Kidney epithelial cell (primary cell): ENCODE measurements around the gene CLMP. TPM values are rescaled to one million over a fixed set of nuclear protein-coding genes. Genes with fewer than 3 reads are reported as not detected.

Experiments
- DNase-seq: peaks from one replicate; pipeline ENCODE4 v3.0.0-alpha.2; 2010; ENCODE audit warnings: low read depth
- H3K27me3 ChIP-seq: 2 replicates; pipeline ENCODE4 v1.6.0; 2011; ENCODE audit warnings: low read length; ENCODE audit not compliant: control insufficient read depth, insufficient read depth
- H3K36me3 ChIP-seq: 2 replicates; pipeline ENCODE4 v1.5.1; 2011; ENCODE audit warnings: low read length; ENCODE audit not compliant: control insufficient read depth, insufficient read depth
- H3K4me3 ChIP-seq: 2 replicates; pipeline ENCODE4 v1.5.1; 2011; ENCODE audit warnings: low read depth, mild to moderate bottlenecking, control low read depth, low read length
- CTCF ChIP-seq: IDR thresholded peaks from 2 replicates; pipeline ENCODE4 v1.5.1; 2011; ENCODE audit warnings: mild to moderate bottlenecking, moderate library complexity, low read length, control low read depth, inconsistent platforms; ENCODE audit not compliant: insufficient read depth, poor library complexity, severe bottlenecking
- total RNA-seq: library from RNA; depleted of rRNA; stranded (reverse); fragments of >200 nt; gene quantifications from 2 replicates; pipeline ENCODE4 v1.2.3, GENCODE V29; 2015

The CLMP gene
- total RNA-seq, 1 donor from 2014 or later = 6.4 TPM

DNA sequence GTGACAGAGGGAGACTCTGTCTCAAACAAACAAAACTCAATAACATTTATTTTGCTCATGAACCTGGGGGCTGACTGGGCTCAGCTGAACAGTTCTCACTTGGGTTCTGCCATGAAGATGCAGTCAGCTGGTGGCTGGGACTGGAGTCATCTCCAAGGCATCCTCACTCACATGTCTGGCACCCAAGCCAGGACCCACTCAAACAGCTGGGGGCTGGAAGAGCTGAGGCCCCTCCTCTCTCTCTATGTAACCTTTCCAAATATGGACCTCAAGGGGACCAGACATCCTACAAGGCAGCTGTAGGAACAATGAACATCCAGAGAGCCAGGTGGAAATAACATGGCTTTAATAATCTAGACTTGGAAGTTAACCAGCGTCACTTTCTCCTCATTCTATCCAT is 149.9 kb downstream of the CLMP start:
- no peak overlapping the region for H3K4me3 ChIP-seq
- H3K36me3 ChIP-seq = no peaks in the 10 kb centered on the region
- H3K27me3 ChIP-seq = no peaks in the 10 kb centered on the region
- DNase-seq = no peak
- TF ChIP-seq CTCF = no peak

DNA sequence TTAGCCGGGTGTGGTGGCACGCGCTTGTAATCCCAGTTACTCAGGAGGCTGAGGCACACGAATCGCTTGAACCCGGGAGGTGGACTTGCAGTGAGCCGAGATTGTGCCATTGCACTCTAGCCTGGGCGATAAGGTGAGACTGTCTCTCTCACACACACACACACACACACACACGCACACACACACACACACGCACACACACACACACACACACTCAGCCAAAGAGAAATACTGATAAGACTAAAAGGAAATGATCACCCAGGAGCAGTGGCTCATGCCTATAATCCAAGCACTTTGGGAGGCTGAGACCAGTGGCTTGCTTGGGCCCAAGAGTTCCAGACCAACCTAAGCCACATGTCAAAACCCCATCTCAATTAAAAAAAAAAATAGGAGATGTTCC is 153.9 kb downstream of the CLMP start:
- TF ChIP-seq CTCF = no peak

GRCh38 chr11:123040111-123040432 is 155.0 kb downstream of the CLMP start:
- TF ChIP-seq CTCF = no peak
- no peaks in the 10 kb centered on the region for H3K27me3 ChIP-seq
- DNase-seq = no peak
- no peaks in the 10 kb centered on the region for H3K36me3 ChIP-seq
- H3K4me3 ChIP-seq = no peak overlapping the region

More for the DNA sequence above, 153.9 kb downstream of the CLMP start:
- Histone ChIP-seq H3K4me3 (no peak overlapping the region), H3K36me3 (no peaks in the 10 kb centered on the region), H3K27me3 (no peaks in the 10 kb centered on the region)
- no peak for DNase-seq

- Histone ChIP-seq H3K36me3 (no peaks in the 10 kb centered on the region), H3K4me3 (no peak overlapping the region), H3K27me3 (no peaks in the 10 kb centered on the region)
- DNase-seq = no peak
- no peak for TF ChIP-seq CTCF
Measured at GRCh38 chr11:123035831-123036230, 159.2 kb downstream of the CLMP start.

DNA sequence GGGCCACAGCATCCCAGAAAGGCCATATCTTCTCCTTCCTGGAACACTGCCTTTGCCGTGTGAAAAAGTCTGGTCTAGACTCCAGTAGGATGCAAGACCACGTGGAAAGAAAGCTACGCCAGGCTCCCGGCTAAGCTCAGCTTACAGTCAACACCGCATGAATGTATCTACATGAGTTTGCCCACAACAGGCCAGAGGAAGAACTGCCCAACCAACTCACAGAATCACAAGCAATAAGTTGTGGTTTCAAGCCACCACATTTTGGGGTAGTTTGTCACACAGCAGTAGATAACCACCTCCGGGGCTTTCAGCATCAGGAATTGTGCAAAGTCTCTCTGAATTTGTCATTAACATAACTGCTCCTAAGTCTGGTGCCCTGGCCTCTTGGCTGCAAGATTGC is 160.5 kb downstream of the CLMP start:
- H3K27me3 ChIP-seq = no peaks in the 10 kb centered on the region
- H3K4me3 ChIP-seq = no peak overlapping the region
- no peak for TF ChIP-seq CTCF
- H3K36me3 ChIP-seq = no peaks in the 10 kb centered on the region
- DNase-seq = no peak

- Histone ChIP-seq H3K36me3 (no peaks in the 10 kb centered on the region), H3K27me3 (no peaks in the 10 kb centered on the region), H3K4me3 (no peak overlapping the region)
- no peak for DNase-seq
- peak; percentile 29 for TF ChIP-seq CTCF
Measured at GRCh38 chr11:123033895-123034294, 161.2 kb downstream of the CLMP start.
